A673 (cell line): ENCODE results near the gene DCP1B.

ENCODE experiments used
- CTCF ChIP-seq: fragments of 300-800, 200-600 bp; sonication (generic); conservative IDR thresholded peaks from 2 replicates; pipeline ENCODE4 v1.5.1; 2017; ENCODE audit warnings: low read depth, mild to moderate bottlenecking, antibody characterized with exemption, low read length, moderate library complexity, mixed read lengths
- EZH2 ChIP-seq: fragments of 200-600 bp; sonication (generic); IDR thresholded peaks from 2 replicates; pipeline ENCODE4 v1.6.1; 2017; ENCODE audit warnings: borderline replicate concordance, low read depth, mild to moderate bottlenecking, mixed read lengths, antibody characterized with exemption, low read length; ENCODE audit not compliant: poor library complexity, severe bottlenecking

GRCh38 chr12:1896964-1897363 lies 107.3 kb downstream of the DCP1B start:
- TF ChIP-seq CTCF: no peak
- no peak for TF ChIP-seq EZH2
